Measurements from ENCODE around the gene CENATAC. TPM values are rescaled to one million over a fixed set of nuclear protein-coding genes. Genes with fewer than 3 reads are reported as not detected.
A peak's percentile ranks its signal among the peaks of the same experiment; 100 is the strongest.

CENATAC gene
- total and polyA plus RNA-seq, 9 of the 15 experiments (the other 6 are each of a cell fraction or from before 2014, with no cell fraction given): 2.4 to 25.5 (median 13.7) TPM

DNA sequence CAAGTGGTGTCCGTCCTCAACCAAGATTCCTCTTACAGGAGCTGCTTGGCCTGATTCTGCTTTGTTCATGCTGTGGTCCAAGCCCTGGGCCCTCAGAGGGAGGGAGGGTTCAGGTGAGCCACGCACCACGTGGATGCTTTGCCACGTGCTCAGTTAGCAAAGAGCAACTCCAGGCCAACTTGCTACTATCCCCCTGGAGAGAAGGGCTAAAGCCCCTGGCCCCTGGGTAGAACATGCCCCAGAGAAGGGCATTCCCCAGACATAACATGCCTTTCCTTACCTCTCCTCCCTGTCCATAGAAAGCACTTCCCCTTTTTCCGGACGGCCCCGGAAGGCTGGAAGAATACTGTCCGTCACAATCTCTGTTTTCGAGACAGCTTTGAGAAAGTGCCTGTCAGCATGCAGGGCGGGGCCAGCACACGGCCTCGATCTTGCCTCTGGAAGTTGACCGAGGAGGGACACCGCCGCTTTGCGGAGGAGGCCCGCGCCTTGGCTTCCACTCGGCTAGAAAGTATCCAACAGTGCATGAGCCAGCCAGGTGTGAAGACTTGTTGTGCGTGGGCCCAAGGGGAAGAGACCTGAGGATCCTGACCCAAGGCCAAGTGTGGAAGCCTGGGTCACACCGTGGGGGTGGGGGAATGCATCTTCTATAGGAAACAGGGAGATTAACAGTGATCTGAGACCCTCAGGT is 17.6 kb upstream of the CENATAC start (continued):
- TF ChIP-seq, protein P1, sequence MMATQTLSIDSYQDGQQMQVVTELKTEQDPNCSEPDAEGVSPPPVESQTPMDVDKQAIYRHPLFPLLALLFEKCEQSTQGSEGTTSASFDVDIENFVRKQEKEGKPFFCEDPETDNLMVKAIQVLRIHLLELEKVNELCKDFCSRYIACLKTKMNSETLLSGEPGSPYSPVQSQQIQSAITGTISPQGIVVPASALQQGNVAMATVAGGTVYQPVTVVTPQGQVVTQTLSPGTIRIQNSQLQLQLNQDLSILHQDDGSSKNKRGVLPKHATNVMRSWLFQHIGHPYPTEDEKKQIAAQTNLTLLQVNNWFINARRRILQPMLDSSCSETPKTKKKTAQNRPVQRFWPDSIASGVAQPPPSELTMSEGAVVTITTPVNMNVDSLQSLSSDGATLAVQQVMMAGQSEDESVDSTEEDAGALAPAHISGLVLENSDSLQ (IDR thresholded peaks at IDR 0.05): peak; percentile 96
- TF ChIP-seq ZNF780A (CRISPR knock-in tag; IDR thresholded peaks at IDR 0.05) (no peak), THRAP3 (IDR thresholded peaks at IDR 0.05; ENCODE audit: borderline replicate concordance) (no peak), NUFIP1 (IDR thresholded peaks at IDR 0.05; ENCODE audit: partially characterized antibody) (no peak), BRCA1 (IDR thresholded peaks at IDR 0.05) (no peak), BRCA1 (CRISPR knock-in tag; IDR thresholded peaks at IDR 0.05) (no peak), DMBX1 (CRISPR knock-in tag; IDR thresholded peaks at IDR 0.05; ENCODE audit: borderline replicate concordance) (peak; percentile 59; the same call in 1 of the 2 replicates), CSDE1 (IDR thresholded peaks at IDR 0.05) (no peak), DNMT1 (IDR thresholded peaks at IDR 0.05) (no peak), NR3C1 (CRISPR knock-in tag; IDR thresholded peaks at IDR 0.05) (no peak)
- TF ChIP-seq, protein P2, sequence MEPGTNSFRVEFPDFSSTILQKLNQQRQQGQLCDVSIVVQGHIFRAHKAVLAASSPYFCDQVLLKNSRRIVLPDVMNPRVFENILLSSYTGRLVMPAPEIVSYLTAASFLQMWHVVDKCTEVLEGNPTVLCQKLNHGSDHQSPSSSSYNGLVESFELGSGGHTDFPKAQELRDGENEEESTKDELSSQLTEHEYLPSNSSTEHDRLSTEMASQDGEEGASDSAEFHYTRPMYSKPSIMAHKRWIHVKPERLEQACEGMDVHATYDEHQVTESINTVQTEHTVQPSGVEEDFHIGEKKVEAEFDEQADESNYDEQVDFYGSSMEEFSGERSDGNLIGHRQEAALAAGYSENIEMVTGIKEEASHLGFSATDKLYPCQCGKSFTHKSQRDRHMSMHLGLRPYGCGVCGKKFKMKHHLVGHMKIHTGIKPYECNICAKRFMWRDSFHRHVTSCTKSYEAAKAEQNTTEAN (CRISPR knock-in tag; IDR thresholded peaks at IDR 0.05): no peak
- TF ChIP-seq, protein P3, sequence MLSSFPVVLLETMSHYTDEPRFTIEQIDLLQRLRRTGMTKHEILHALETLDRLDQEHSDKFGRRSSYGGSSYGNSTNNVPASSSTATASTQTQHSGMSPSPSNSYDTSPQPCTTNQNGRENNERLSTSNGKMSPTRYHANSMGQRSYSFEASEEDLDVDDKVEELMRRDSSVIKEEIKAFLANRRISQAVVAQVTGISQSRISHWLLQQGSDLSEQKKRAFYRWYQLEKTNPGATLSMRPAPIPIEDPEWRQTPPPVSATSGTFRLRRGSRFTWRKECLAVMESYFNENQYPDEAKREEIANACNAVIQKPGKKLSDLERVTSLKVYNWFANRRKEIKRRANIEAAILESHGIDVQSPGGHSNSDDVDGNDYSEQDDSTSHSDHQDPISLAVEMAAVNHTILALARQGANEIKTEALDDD (IDR thresholded peaks at IDR 0.05): no peak
- TF ChIP-seq, protein P4, sequence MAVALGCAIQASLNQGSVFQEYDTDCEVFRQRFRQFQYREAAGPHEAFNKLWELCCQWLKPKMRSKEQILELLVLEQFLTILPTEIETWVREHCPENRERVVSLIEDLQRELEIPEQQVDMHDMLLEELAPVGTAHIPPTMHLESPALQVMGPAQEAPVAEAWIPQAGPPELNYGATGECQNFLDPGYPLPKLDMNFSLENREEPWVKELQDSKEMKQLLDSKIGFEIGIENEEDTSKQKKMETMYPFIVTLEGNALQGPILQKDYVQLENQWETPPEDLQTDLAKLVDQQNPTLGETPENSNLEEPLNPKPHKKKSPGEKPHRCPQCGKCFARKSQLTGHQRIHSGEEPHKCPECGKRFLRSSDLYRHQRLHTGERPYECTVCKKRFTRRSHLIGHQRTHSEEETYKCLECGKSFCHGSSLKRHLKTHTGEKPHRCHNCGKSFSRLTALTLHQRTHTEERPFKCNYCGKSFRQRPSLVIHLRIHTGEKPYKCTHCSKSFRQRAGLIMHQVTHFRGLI (CRISPR knock-in tag; IDR thresholded peaks at IDR 0.05): no peak
- TF ChIP-seq, protein P5, sequence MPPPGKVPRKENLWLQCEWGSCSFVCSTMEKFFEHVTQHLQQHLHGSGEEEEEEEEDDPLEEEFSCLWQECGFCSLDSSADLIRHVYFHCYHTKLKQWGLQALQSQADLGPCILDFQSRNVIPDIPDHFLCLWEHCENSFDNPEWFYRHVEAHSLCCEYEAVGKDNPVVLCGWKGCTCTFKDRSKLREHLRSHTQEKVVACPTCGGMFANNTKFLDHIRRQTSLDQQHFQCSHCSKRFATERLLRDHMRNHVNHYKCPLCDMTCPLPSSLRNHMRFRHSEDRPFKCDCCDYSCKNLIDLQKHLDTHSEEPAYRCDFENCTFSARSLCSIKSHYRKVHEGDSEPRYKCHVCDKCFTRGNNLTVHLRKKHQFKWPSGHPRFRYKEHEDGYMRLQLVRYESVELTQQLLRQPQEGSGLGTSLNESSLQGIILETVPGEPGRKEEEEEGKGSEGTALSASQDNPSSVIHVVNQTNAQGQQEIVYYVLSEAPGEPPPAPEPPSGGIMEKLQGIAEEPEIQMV (tag; conservative IDR thresholded peaks at IDR 0.05; ENCODE audit: low read depth): no peak
- TF ChIP-seq, protein P6, sequence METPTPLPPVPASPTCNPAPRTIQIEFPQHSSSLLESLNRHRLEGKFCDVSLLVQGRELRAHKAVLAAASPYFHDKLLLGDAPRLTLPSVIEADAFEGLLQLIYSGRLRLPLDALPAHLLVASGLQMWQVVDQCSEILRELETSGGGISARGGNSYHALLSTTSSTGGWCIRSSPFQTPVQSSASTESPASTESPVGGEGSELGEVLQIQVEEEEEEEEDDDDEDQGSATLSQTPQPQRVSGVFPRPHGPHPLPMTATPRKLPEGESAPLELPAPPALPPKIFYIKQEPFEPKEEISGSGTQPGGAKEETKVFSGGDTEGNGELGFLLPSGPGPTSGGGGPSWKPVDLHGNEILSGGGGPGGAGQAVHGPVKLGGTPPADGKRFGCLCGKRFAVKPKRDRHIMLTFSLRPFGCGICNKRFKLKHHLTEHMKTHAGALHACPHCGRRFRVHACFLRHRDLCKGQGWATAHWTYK (CRISPR knock-in tag; IDR thresholded peaks at IDR 0.05): peak; percentile 68; the same call in 1 of the 2 replicates
- TF ChIP-seq, protein P7, sequence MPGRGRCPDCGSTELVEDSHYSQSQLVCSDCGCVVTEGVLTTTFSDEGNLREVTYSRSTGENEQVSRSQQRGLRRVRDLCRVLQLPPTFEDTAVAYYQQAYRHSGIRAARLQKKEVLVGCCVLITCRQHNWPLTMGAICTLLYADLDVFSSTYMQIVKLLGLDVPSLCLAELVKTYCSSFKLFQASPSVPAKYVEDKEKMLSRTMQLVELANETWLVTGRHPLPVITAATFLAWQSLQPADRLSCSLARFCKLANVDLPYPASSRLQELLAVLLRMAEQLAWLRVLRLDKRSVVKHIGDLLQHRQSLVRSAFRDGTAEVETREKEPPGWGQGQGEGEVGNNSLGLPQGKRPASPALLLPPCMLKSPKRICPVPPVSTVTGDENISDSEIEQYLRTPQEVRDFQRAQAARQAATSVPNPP (IDR thresholded peaks at IDR 0.05; ENCODE audit: borderline replicate concordance, insufficient read depth, insufficient read length): no peak
